PC-9 (cell line): ENCODE data around the gene ALPP.

Source experiments
- EZH2 ChIP-seq: fragments of 200-600 bp; sonication (generic); IDR thresholded peaks from 2 replicates; pipeline ENCODE4 v1.8.0; 2017; ENCODE audit warnings: antibody characterized with exemption, low read depth
- TF ChIP-seq, protein P1 (sequence below): fragments of 200-600 bp; sonication (generic); conservative IDR thresholded peaks from 2 replicates; pipeline ENCODE4 v1.6.1; 2017; ENCODE audit warnings: mixed run types, antibody characterized with exemption, mild to moderate bottlenecking, moderate library complexity

DNA sequence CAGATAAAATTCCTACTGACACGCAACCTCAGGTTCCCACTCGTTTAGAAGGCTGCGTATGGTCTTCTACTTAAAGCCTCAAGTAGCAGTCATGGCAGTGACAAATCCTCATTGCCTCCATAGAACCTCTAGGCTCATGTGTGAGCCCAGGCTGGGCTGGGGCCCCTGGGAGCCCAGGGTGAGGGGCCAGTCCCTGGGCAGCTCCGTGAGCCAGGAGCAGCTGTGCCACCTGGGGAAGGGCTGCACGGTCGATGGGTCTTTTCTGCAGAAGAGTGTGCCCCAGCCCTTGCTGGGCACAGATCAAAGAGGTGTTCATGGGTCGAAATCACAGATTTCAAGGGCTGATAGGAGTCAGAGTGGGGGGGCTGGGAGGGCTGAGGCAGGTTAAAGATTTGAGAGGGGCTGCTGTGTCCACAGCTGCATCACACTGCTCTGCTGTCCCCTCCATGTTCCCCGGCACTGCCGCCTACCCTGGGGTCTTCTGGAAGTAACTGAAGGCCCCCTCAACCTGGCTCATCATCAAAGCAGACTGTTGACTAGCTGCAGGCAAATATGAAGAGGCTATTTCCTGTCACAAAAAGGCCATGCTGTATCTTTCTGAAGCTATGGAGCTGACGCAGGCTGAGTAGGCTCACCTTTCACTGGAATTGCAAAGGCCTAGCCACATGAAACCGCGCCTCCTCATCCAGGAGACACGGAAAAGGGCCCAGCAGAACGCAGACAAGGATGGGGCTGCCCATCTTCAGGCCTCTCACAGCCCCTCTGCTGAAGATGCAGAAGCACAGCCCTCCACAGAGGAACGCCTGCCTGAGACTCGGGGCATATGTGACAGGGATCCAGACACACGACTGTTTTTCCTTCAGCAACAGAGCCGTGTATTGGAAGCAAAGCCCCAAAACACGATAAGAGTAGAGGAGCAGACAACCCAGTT is 35.7 kb upstream of the ALPP start:
- TF ChIP-seq, protein P1, sequence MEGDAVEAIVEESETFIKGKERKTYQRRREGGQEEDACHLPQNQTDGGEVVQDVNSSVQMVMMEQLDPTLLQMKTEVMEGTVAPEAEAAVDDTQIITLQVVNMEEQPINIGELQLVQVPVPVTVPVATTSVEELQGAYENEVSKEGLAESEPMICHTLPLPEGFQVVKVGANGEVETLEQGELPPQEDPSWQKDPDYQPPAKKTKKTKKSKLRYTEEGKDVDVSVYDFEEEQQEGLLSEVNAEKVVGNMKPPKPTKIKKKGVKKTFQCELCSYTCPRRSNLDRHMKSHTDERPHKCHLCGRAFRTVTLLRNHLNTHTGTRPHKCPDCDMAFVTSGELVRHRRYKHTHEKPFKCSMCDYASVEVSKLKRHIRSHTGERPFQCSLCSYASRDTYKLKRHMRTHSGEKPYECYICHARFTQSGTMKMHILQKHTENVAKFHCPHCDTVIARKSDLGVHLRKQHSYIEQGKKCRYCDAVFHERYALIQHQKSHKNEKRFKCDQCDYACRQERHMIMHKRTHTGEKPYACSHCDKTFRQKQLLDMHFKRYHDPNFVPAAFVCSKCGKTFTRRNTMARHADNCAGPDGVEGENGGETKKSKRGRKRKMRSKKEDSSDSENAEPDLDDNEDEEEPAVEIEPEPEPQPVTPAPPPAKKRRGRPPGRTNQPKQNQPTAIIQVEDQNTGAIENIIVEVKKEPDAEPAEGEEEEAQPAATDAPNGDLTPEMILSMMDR = no peak
- TF ChIP-seq EZH2 = no peak
